Left lung (tissue), 10 donors: ENCODE measurements around the gene SRPRB. TPM values are rescaled to one million over a fixed set of nuclear protein-coding genes. Genes with fewer than 3 reads are reported as not detected.

ENCODE experiments used
- ATAC-seq: fragments of 200-7000 bp; cut with Tn5 transposase; one replicate; pipeline ENCODE4 v1.9.1; 2020; ENCODE audit warnings: moderate library complexity
- DNase-seq, 4 donors: peaks; one replicate each; pipeline ENCODE4 v3.0.0-alpha.2; 2013 to 2020
- H3K27ac ChIP-seq, 2 donors: fragments of 200-600 bp; sonication (generic) in 1 of 2; one replicate each; pipeline versions ENCODE4 v1.5.0 to v1.8.0; 2020 to 2021
- H3K27me3 ChIP-seq, 2 donors: fragments of 200-600 bp; sonication (generic) in 1 of 2; one replicate each; pipeline versions ENCODE4 v1.5.0 to v1.8.0; 2020 to 2021
- H3K36me3 ChIP-seq, 2 donors: fragments of 200-600 bp; sonication (generic) in 1 of 2; one replicate each; pipeline versions ENCODE4 v1.5.0 to v1.8.0; 2020 to 2021
- H3K4me1 ChIP-seq, 2 donors: fragments of 200-600 bp; one replicate each; pipeline ENCODE4 v1.8.0; 2021
- H3K4me3 ChIP-seq, 2 donors: fragments of 200-600 bp; sonication (generic) in 1 of 2; one replicate each; pipeline versions ENCODE4 v1.5.0 to v1.8.0; 2020 to 2021; ENCODE audit warnings: mild to moderate bottlenecking in 1 of 2
- H3K9me3 ChIP-seq, 2 donors: fragments of 200-600 bp; sonication (generic) in 1 of 2; one replicate each; pipeline versions ENCODE4 v1.5.0 to v1.8.0; 2020 to 2021
- CTCF ChIP-seq, 2 donors: fragments of 200-600 bp; sonication (generic) in 1 of 2; IDR thresholded peaks; one replicate each; pipeline versions ENCODE4 v1.5.0 to v1.8.0; 2021; ENCODE audit warnings: antibody characterized with exemption in 2 of 2
- intact Hi-C, 2 donors: fragments of 100-400 bp; cut with DNase I; formaldehyde crosslinking; loops; one replicate each; pipeline versions ENCODE4 v1.11.2 to v1.14.2; 2022
- polyA plus RNA-seq, 6 donors: library from polyadenylated mRNA; unstranded; fragments of 120-200 nt; gene quantifications; one replicate each; pipeline ENCODE4 v1.2.1, GENCODE V29; 2013; ENCODE audit not compliant: insufficient read length in 6 of 6
- total RNA-seq, 2 donors: library from RNA; stranded (reverse); fragmentation: NEBNext Ultra II Directional; extraction: Animal tissue kit (Norgen Biotek cat#: 25700); gene quantifications; one replicate each; pipeline ENCODE4 v1.2.1, GENCODE V29; 2021
- donor health status: DM: no; HTN: yes; CAD: no.
- donor health status: DM: no; HTN: no; CAD: no.

Gene SRPRB
- total and polyA plus RNA-seq, 8 donors: 36.2 to 117 (median 43.9) TPM

- no peak for TF ChIP-seq CTCF (IDR thresholded peaks at IDR 0.05)
- H3K4me1 ChIP-seq: no peaks in the 10 kb centered on the region
- DNase-seq (peak in 1 of 4 donors; percentile 63), ATAC-seq (no peak)
- no peak overlapping the region for H3K4me3 ChIP-seq
- H3K9me3 ChIP-seq: no peaks in the 10 kb centered on the region
- H3K27me3 ChIP-seq: no peaks in the 10 kb centered on the region
- no peak overlapping the region for H3K27ac ChIP-seq
- H3K36me3 ChIP-seq: no peaks in the 10 kb centered on the region
- intact Hi-C loops: no loop called here
Measured at GRCh38 chr3:133851931-133852330, 46.3 kb downstream of the SRPRB start.

- no peak for TF ChIP-seq CTCF (IDR thresholded peaks at IDR 0.05)
- ATAC-seq: no peak
- Histone ChIP-seq H3K4me1 (no peaks in the 10 kb centered on the region), H3K27me3 (no peaks in the 10 kb centered on the region), H3K36me3 (no peaks in the 10 kb centered on the region), H3K4me3 (no peak overlapping the region), H3K27ac (no peak overlapping the region), H3K9me3 (no peaks in the 10 kb centered on the region)
- intact Hi-C loops: no loop called here
- no peak for DNase-seq
Measured at GRCh38 chr3:133853063-133853924, 47.7 kb downstream of the SRPRB start.

- no peaks in the 10 kb centered on the region for H3K9me3 ChIP-seq
- no peak for DNase-seq
- ATAC-seq: no peak
- H3K4me1 ChIP-seq: no peaks in the 10 kb centered on the region
- no peak overlapping the region for H3K27ac ChIP-seq
- intact Hi-C loops: no loop called here
- no peak for TF ChIP-seq CTCF (IDR thresholded peaks at IDR 0.05)
- H3K27me3 ChIP-seq: no peaks in the 10 kb centered on the region
- no peak overlapping the region for H3K4me3 ChIP-seq
- no peaks in the 10 kb centered on the region for H3K36me3 ChIP-seq
Measured at GRCh38 chr3:133853925-133854227, 48.3 kb downstream of the SRPRB start.

- no peak for ATAC-seq
- H3K36me3 ChIP-seq: no peaks in the 10 kb centered on the region
Measured at GRCh38 chr3:133854264-133855001, 48.8 kb downstream of the SRPRB start.

More at GRCh38 chr3:133854264-133855001, 48.8 kb downstream of the SRPRB start:
- TF ChIP-seq CTCF (IDR thresholded peaks at IDR 0.05): no peak
- no peaks in the 10 kb centered on the region for H3K9me3 ChIP-seq
- no peak overlapping the region for H3K27ac ChIP-seq
- H3K4me3 ChIP-seq: no peak overlapping the region
- H3K4me1 ChIP-seq: no peaks in the 10 kb centered on the region
- intact Hi-C loops: no loop called here
- DNase-seq: no peak
- H3K27me3 ChIP-seq: no peaks in the 10 kb centered on the region
